ENCODE measurements around the gene TTLL9. TPM values are rescaled to one million over a fixed set of nuclear protein-coding genes. Genes with fewer than 3 reads are reported as not detected.

Gene TTLL9
- total RNA-seq, 1 donor from 2014 or later = not detected

DNA sequence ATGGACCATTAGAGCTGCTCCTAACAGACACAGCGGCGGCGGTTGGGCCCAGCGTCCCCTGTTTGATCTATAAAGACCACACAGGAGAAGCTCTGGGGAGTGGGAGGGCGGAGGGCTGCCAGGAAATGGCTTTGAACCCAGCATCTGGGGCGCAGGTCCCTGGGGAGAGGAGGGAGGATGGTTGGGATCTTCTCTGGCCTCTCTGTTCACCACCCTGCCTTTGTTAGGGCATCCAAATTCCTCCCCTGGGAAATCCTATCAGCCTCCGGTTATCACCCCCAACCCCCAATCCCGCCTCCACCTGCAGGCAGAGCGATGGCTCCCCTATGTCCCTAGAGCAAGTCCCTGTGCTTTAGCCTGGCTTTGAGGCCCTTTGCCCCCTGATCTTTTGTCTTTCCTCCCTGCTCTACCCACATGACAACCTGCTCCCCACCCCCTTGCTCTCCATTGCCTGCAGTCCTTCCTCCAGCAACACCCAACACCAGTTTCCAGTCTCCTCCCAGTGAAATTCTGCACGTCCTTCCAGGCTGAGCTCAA is 104.6 kb downstream of the TTLL9 start:
- H3K36me3 ChIP-seq (ENCODE audit: control insufficient read depth, insufficient read depth, low read length) = no peaks in the 10 kb centered on the region
- no peak overlapping the region for H3K4me3 ChIP-seq (ENCODE audit: low read depth, low read length)
- peaks cover 11% of the 10 kb centered on the region for H3K27me3 ChIP-seq (ENCODE audit: control insufficient read depth, insufficient read depth, low read length)
- TF ChIP-seq, protein P1, sequence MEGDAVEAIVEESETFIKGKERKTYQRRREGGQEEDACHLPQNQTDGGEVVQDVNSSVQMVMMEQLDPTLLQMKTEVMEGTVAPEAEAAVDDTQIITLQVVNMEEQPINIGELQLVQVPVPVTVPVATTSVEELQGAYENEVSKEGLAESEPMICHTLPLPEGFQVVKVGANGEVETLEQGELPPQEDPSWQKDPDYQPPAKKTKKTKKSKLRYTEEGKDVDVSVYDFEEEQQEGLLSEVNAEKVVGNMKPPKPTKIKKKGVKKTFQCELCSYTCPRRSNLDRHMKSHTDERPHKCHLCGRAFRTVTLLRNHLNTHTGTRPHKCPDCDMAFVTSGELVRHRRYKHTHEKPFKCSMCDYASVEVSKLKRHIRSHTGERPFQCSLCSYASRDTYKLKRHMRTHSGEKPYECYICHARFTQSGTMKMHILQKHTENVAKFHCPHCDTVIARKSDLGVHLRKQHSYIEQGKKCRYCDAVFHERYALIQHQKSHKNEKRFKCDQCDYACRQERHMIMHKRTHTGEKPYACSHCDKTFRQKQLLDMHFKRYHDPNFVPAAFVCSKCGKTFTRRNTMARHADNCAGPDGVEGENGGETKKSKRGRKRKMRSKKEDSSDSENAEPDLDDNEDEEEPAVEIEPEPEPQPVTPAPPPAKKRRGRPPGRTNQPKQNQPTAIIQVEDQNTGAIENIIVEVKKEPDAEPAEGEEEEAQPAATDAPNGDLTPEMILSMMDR (IDR thresholded peaks at IDR 0.05; ENCODE audit: insufficient read depth, low read length, poor library complexity, severe bottlenecking) = no peak
- DNase-seq (ENCODE audit: low read depth) = no peak

DNA sequence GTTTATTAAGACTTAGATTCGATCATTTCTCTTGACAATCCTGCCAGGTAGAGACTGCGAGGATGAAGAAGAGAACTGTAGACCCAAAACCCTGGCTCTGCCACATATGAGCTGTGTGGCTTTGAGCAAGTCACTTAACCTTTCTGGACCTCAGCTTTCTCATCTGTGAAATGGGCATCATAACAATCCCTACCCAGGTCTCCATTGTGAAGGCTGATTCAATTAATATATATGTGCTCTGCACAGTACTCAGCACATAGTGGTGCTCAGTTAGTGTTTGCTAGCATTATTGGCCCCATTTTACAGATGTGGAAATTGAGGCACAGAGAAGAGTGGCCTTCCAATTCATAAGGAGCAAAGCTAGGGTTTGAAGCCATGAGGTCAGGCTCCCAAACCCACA is 105.4 kb downstream of the TTLL9 start:
- H3K4me3 ChIP-seq (ENCODE audit: low read depth, low read length) = no peak overlapping the region
- TF ChIP-seq, protein P1 (IDR thresholded peaks at IDR 0.05; ENCODE audit: insufficient read depth, low read length, poor library complexity, severe bottlenecking) = no peak
- H3K36me3 ChIP-seq (ENCODE audit: control insufficient read depth, insufficient read depth, low read length) = no peaks in the 10 kb centered on the region
- peaks cover 13% of the 10 kb centered on the region for H3K27me3 ChIP-seq (ENCODE audit: control insufficient read depth, insufficient read depth, low read length)
- no peak for DNase-seq (ENCODE audit: low read depth)

DNA sequence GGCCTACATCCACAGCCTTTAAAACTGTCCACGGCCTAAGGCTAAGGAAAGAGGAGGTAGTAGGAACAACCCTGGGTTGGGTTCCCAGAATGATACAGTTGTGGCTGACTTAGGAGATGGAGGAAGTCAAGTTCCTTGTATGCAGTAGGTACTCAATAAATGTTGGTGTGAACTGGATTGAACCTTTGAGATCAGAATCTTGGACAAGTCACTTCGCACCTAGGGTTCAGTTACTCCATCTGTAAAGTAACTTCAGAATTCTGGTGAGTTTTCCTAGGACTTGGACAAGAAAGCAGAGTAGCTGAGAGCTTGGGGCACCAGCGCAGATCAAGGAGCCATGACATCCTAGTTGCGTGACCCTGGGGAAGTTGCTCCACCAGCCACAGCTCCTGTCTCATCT is 106.6 kb downstream of the TTLL9 start:
- TF ChIP-seq, protein P1 (IDR thresholded peaks at IDR 0.05; ENCODE audit: insufficient read depth, low read length, poor library complexity, severe bottlenecking) = no peak
- no peaks in the 10 kb centered on the region for H3K36me3 ChIP-seq (ENCODE audit: control insufficient read depth, insufficient read depth, low read length)
- DNase-seq (ENCODE audit: low read depth) = no peak
- peaks cover 14% of the 10 kb centered on the region for H3K27me3 ChIP-seq (ENCODE audit: control insufficient read depth, insufficient read depth, low read length)
- no peak overlapping the region for H3K4me3 ChIP-seq (ENCODE audit: low read depth, low read length)

DNA sequence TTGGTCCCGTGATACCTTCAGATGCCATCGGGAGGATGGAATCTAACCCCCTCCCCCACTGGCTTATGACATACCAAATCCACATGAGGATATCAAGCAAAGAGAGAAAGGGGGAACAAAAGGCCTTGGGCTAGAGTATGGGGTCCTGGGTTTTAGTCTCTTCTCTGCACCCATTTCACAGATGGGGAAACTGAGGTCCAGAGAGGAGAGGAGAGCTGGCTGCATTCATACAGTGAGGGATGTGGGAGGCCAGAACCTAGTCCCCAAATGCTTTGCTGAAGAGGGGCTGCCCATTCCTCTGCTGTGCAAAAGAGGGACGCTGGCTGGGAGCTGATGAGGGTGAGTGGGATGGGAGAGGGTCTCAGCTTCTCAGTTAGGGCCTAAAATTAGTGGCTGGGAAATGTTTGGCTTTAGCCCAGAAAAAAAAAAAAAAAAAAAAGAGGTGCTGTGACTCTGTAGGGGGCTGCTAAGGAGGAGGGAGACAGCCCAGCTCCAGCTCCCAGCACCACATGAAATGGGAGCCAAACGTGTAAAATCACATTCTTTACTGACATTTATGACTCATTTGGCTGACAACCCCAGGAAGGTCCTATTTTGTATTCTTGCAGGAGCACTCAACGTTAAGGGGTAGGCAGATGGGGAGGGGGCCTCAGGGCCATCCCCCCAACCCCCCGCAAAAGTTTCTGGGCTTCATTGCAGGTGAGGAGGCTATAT is 109.4 kb downstream of the TTLL9 start:
- no peak for DNase-seq (ENCODE audit: low read depth)
- no peak overlapping the region for H3K4me3 ChIP-seq (ENCODE audit: low read depth, low read length)
- TF ChIP-seq, protein P1 (IDR thresholded peaks at IDR 0.05; ENCODE audit: insufficient read depth, low read length, poor library complexity, severe bottlenecking) = no peak
- peaks cover 14% of the 10 kb centered on the region for H3K27me3 ChIP-seq (ENCODE audit: control insufficient read depth, insufficient read depth, low read length)
- no peaks in the 10 kb centered on the region for H3K36me3 ChIP-seq (ENCODE audit: control insufficient read depth, insufficient read depth, low read length)

DNA sequence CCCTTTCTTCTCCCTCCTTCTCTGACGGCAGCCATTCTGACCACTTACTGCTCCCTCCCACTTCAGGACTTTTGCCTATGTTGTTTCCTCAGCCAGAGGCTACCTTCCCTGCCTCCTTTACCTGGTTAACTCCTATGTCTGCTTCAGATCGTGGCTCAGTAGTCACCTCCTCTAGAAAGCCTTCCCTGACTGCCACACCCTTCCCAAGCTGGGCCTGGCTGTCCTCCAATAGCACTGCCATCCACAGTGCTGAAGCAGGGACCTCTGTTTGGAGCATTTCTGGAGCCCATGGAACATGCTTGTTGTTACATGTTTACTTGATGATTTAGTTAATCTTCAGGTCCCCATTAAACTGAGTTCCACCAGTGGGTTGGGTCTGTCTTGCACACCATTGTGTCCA is 111.3 kb downstream of the TTLL9 start:
- TF ChIP-seq, protein P1 (IDR thresholded peaks at IDR 0.05; ENCODE audit: insufficient read depth, low read length, poor library complexity, severe bottlenecking) = no peak
- Histone ChIP-seq H3K4me3 (ENCODE audit: low read depth, low read length) (no peak overlapping the region), H3K36me3 (ENCODE audit: control insufficient read depth, insufficient read depth, low read length) (no peaks in the 10 kb centered on the region), H3K27me3 (ENCODE audit: control insufficient read depth, insufficient read depth, low read length) (peaks cover 16% of the 10 kb centered on the region)
- no peak for DNase-seq (ENCODE audit: low read depth)
